ENCODE measurements around the gene C2orf42.
"Not testable (repeated sequence)": the region's sequence is repeated elsewhere in the genome, so short reads cannot be mapped to it uniquely, and the experiment has no call there.

The C2orf42 gene

DNA sequence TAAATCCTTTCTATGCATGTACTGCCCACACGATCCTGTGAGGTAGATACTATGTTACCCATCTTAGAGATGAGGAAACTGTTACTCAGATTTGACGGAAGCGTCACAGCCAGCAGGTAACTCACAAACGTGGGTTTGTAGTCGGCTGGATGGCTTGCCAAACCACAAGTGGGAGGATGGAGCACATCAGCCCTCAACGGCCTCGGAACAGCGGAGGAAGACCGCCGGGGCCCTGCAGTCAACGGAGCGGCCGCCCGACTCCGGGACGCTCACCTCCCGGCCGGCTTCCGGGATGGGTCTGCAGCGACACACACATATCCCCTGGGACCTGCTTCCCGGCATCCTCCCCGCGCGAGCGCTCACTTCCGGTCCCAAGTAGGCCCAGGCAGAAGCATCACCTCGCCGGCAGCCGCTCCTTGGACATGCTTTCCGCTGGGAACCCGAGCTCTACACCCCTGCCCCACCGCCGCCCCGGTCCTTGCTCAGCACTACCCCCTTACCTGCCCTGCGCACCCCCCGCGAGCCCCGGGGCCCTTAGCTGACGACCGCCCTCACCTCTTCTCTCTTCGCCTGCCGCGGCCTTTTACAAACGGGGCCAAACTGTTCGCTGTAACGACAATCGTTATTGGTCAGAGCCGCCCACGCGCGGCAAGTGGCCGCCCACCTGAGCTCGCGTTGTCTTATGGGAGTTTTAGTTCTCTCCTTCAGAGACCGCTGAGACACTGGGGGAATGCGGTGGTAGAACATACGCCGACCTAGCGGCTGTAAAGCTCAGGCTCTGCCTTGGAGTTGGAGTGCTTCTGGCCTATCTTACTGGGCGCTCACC, at the start of gene C2orf42:
C2orf42 (minus strand) TSS at position 602 of the 826 bp plus-strand sequence. CDS start 9,034 bp downstream, outside the sequence.
- DNase-seq (ENCODE audit: low read depth in 1 of 2, low spot score in 1 of 2) = peak; percentile 94 to 96

DNA sequence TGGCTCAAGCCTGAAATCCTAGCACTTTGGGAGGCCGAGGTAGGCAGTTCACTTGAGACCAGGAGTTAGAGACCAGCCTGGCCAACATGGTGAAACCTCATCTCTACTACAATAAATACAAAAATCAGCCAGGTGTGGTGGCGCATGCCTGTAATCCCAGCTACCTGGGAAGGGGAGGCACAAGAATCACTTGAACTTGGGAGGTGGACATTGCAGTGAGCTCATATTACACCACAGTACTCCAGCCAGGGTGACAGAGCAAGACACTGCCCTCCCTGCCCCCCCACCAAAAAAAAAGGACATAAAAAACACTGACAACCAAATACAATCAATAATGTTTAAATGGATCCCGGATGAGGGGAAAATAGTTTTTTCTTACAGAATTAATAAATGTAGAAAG, 49.8 kb upstream of the C2orf42 start:
- DNase-seq (ENCODE audit: low read depth in 1 of 2, low spot score in 1 of 2) = no peak

DNA sequence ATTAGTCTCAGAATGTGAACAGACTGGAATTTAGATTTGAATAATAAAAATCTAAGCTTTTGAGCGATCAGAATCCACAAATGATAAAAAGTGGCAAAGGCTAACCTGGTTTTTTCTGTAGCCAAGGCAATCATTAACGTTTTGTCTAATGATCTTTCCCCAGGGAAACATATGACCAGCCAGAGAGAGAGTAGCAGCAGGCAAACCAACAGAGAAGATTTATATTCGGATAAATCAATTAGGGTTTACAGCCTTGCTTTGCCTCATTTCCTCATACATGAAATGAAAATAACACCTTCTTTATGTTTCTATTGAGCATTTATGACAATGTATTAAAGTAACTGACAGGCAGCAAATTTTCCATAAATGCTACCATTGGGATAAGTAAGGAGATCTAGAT, 43.1 kb upstream of the C2orf42 start:
- no peak for DNase-seq (ENCODE audit: low read depth in 1 of 2, low spot score in 1 of 2)

DNA sequence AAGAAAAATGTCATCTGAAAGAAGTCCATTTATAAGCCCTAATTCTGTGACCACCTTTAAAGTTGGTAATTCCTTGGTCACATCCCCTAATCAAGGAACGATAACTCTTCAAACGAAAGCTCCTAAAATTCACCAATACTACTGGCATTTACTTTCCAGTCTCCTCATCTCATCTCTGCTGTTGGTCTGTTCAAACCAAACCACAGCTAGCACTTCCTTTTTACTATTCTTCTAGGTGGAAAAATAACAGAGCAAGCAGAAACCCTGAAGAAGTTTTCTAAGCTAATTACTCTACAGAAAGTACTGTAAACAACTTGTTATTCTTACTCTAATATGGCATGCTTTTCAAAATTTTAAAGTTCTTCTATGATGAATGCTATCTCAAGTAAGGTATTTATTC, 36.0 kb upstream of the C2orf42 start:
- DNase-seq (ENCODE audit: low read depth in 1 of 2, low spot score in 1 of 2) = no peak

DNA sequence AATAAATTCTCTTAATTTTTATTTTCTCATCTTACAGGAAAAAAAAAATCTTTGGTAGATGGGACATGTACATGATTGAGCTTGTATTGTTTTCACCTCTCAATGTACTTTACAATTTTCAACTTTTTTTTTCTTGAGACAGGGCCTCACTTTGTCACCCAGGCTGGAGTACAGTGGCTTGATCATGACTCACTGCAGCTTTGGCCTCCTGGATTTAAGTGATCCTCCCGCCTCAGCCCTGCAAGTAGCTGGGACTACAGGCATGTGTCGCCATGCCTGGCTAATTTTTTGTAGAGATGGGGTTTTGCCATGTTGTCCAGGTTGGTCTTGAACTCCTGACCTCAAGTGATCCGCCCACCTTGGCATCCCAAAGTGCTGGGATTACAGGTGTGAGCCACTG, 32.5 kb upstream of the C2orf42 start:
- not testable (repeated sequence) for DNase-seq (ENCODE audit: low read depth in 1 of 2, low spot score in 1 of 2)

DNA sequence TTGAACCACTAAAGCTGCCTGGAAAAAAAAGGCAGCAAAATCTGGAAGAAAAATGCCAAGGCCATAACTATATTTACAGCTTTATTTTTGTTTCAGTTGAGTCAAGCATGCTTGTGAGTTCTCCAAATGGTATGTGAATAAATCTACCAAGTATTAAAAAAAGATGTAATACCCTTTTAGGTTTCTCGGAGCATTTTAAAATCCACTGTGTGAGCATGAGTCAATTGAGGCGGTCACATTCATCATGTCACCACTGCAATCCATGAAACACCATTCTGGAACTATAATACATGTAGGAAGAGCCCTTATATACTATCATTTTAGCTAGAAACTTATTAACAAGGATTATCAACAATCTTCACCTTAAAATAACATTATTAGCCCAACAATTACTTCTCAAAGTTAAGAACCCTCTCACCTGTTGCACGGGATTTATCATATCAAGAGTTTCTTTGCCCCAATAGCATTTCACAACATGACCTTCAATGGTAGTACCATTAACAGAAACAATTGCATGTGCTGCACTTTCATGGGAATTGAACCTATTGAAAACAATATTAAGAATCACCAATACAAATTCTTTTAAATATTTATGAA, 24.2 kb upstream of the C2orf42 start:
- no peak for DNase-seq (ENCODE audit: low read depth in 1 of 2, low spot score in 1 of 2)

GRCh38 chr2:70214365-70214764, 23.5 kb upstream of the C2orf42 start:
- DNase-seq (ENCODE audit: low read depth in 1 of 2, low spot score in 1 of 2) = no peak

DNA sequence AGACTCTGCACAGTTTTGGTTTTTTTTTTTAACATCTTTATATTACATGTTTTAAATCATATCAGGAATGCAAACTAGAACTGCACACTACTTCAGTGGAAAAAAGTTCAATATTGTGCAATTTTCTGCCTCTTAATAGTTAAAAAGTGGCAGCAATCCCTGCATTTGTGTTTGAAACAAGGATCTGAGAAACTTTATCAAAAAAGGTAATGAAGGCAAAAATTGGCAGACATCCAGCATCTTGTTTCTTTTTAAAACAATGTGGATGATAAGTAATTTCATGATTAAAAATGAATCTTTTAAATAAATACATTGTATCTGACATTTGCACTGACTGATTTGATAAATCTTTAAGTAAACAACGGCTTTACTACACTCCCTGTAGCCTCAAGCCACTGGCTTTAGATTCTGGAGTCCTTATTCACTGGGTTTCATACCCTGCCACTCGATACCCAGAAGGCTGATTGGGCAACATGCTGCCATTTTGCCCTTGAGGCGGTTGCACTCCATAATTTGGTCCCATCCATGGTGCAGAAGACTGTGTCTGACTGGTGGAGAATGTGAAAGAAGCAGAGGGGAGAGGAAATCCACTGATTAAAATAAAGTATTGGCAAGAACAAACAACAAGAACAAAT, 21.6 kb upstream of the C2orf42 start:
- DNase-seq (ENCODE audit: low read depth in 1 of 2, low spot score in 1 of 2) = no peak

DNA sequence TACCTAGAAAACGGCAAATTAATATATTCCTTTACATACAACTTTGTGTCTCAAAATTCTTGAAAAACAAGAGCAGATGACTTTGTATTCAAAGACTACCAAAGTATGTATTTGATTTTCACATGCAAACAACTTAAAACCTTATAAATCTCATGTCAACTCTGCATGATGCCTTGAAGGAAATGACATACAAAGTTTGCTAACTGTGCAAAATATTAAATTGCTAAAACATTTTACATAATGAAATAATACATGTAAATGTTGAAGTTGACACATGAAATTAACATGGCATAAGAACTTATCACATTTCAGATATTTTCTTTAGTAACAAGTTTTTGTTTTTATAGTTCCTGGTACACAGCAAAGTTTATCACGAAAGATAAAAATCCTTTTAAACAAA, 20.8 kb upstream of the C2orf42 start:
- DNase-seq (ENCODE audit: low read depth in 1 of 2, low spot score in 1 of 2) = no peak

- DNase-seq (ENCODE audit: low read depth in 1 of 2, low spot score in 1 of 2) = no peak
Observed at GRCh38 chr2:70204452-70204851, 13.6 kb upstream of the C2orf42 start.

- no peak for DNase-seq (ENCODE audit: low read depth in 1 of 2, low spot score in 1 of 2)
Observed at GRCh38 chr2:70203086-70203485, 12.3 kb upstream of the C2orf42 start.

GRCh38 chr2:70202236-70202806, 11.5 kb upstream of the C2orf42 start:
- no peak for DNase-seq (ENCODE audit: low read depth in 1 of 2, low spot score in 1 of 2)

DNA sequence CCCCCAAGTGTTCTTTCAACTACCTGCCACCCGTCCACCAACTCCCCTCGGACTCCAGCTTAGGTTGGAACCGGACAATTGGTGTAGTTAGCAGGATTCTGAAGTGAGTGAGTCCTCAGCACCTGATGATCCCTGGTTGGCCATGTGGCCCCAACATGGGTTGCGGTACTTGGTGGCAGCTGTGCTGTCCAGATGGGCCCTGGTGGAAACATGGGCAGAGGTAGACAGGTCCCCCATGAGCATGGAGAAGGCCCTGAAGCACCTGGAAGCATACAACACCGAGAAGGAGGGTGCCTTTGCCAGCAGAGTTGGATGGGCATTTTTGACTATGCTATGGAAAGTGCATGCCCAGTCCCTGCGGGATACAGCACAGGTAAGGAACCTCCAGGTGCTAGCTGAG, 11.0 kb upstream of the C2orf42 start:
- no peak for DNase-seq (ENCODE audit: low read depth in 1 of 2, low spot score in 1 of 2)

- no peak for DNase-seq (ENCODE audit: low read depth in 1 of 2, low spot score in 1 of 2)
Observed at GRCh38 chr2:70201225-70201768, 10.5 kb upstream of the C2orf42 start.

DNA sequence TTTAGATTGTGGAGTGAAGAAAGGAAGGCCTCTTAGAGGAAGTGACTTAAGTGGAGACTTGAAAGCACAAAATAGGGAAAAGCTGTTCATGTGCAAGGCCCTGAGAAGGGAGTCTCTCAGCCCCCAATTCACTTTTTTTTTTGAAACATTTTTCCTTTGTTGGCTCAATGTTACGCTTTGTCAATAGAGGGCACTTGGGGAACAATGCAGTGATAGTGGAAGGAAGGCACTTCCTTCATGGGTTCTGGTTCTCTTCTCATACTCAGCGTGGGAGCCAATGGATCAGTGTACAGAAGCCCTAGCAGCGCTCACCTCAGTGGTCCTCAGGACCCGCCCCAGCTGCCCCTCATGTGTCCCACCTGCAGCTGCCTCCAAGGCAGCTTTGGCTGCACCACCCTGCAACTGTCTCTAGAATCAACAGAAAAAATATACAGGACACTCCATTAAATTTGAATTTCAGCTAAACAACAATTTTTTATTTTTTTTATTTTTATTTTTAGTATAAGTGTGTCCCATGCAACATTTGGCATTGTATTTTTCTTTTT, 8.6 kb upstream of the C2orf42 start:
- no peak for DNase-seq (ENCODE audit: low read depth in 1 of 2, low spot score in 1 of 2)

DNA sequence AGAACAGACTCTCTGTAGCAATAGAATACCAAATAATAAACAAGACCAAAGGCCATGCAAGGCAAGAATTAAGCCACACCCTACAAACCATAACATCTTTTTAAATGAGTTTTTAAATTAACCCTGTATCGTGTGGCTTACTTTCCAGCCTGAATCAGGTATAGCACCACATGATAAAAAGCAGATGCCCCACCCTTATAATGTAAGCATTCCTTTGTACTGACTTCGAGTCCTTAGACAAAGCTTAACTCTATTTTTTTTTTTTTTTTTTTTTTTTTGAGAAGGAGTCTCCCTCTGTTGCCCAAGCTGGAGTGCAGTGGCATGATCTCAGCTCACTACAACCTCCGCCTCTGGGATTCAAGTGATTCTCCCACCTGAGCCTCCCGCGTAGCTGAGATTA, 1.7 kb upstream of the C2orf42 start:
- DNase-seq (ENCODE audit: low read depth in 1 of 2, low spot score in 1 of 2) = no peak

GRCh38 chr2:70191244-70191735, 471 bp upstream of the C2orf42 start:
- no peak for DNase-seq (ENCODE audit: low read depth in 1 of 2, low spot score in 1 of 2)

DNA sequence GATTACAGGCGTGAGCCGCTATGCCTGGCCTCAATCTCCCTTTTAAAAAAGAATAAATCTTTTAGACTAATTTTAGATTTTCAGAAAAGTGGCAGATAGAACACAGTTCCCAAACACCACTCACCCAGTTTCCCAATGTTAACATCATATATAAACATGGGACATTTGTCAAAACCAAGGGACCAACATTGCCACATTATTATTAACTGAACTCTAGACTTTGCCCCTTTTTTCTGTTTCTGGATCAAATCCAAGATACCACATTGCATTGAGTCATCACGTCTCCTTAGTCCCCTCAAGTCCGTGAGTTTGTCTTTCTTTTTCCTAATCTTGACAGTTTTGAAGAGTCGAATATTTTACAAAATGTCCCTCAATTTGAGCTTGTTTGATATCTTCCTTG, 2.4 kb downstream of the C2orf42 start:
- no peak for DNase-seq (ENCODE audit: low read depth in 1 of 2, low spot score in 1 of 2)

DNA sequence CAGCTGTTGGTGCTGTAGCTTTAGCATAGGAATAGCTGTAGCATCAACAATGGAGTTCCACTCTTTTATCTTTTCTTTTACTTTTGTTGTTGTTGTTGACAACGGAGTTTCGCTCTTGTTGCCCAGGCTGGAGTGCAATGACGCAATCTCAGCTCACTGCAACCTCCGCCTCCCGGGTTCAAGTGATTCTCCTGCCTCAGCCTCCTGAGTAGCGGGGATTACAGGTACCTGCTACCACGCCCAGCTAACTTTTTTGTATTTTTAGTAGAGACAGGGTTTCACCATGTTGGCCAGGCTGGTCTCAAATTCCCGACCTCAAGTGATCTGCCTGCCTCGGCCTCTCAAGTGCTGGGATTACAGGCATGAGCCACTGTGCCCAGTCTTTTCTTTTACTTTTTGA, 3.6 kb downstream of the C2orf42 start:
- DNase-seq (ENCODE audit: low read depth in 1 of 2, low spot score in 1 of 2) = not testable (repeated sequence)

GRCh38 chr2:70182689-70183088, 8.1 kb downstream of the C2orf42 start:
- DNase-seq (ENCODE audit: low read depth in 1 of 2, low spot score in 1 of 2) = no peak

DNA sequence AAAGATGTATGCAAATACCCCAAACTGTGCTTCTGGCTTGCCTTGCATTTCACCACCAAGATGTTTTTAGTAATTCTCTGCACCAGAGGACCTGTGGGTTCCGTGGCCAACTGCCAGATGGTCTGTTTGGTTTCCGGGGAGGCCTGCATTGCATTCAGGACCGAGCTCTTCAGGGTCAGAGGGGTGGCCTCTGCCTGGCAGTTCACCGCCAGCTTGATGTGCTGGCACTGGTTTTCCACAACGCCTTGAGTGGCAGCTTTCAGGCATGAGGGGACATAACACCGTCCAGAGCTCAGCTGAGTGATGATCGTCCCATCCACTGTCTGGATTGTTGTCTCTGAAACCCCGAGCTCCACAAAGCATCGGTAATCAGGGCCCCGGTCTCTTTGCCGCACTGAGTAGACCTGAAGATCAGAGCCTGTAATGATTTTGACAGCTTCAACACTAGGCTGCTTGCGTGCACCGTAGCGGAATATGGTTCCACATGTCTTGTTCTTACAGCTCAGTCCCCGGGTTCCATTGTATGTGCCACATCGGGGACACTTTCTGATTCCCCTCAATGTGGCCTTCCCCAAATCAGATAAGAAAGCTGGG, 9.4 kb downstream of the C2orf42 start:
- no peak for DNase-seq (ENCODE audit: low read depth in 1 of 2, low spot score in 1 of 2)
